NCI-H69 (cell line): ENCODE data around the gene AMMECR1L.
"Not testable (repeated sequence)": the region's sequence is repeated elsewhere in the genome, so short reads cannot be mapped to it uniquely, and the experiment has no call there.

Experiments
- DNase-seq: peaks from one replicate; lab custom pipeline; 2025; lab: John Stamatoyannopoulos, UW

AMMECR1L gene

DNA sequence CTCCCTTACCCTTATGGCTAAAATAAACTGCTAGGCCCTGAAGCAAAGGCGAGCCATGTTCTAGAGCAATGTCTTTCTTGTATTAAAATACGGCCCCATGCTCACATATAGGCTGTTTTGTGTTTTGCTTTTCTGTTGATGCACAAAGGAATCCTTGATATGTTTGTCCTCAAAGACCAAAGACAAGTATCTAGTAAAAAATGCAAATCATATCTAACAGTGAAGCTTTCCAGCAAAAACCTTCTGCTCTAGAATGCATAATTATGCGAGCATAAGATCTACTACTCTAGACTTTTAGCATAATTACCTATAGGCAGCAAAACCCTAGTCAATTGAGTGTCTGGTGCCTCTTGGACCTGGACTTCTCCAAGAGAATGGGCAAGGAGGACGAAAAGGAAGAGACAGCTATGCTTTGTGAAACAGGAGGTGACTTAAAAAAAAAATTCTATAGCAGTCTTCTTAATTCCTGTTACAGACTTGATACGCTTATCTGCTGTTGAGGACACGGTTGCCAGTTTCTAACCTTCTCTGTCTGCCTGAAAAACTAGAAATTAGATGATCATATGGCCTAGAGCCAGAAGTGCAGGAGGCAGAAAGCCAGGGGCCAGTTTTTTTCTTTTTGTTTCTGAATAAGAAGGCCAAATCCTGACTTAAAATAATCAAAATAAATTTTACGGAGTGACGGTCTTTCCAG, 1.5 kb upstream of the AMMECR1L start:
- no peak for DNase-seq

DNA sequence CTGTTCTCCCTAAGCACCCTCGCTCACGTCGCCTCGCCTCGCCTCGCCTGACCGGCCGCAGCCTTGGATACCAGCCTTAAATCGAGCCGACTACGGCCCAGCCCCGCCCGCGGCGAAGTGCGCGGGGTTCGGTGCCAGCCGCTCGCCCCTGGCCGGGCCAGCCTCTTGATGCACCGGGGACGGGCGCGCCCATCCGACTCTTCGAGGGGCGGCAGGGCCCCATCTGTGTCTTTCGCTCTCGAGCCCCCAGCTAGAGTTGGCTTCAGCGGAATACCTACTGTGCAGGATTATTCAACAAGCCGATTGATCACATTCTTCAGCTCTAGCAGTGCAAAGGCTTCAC, 808 bp upstream of the AMMECR1L start:
- not testable (repeated sequence) for DNase-seq

- peak; percentile 24 for DNase-seq
Observed at GRCh38 chr2:127884861-127885740, 655 bp downstream of the AMMECR1L start.

- no peak for DNase-seq
Observed at GRCh38 chr2:127884436-127884835, 1.3 kb downstream of the AMMECR1L start.

DNA sequence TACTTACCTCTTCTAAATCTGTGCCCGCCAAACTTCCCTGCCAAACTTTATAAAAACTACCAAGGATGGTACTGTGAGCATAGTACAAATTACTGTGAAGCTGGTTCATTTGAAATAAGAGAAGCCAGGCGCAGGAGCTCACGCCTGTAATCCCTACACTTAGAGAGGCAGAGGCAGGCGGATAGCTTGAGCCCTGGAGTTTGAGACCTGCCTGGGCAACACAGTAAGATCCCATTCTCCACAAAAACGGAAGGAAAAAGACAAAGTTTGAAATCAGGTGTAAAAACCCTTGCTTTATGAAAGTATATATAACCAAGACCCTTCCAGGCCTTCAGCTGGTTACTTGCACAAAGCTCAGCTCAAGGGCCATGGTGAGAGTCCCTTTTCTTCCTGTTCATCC, 5.9 kb downstream of the AMMECR1L start:
- DNase-seq: no peak

DNA sequence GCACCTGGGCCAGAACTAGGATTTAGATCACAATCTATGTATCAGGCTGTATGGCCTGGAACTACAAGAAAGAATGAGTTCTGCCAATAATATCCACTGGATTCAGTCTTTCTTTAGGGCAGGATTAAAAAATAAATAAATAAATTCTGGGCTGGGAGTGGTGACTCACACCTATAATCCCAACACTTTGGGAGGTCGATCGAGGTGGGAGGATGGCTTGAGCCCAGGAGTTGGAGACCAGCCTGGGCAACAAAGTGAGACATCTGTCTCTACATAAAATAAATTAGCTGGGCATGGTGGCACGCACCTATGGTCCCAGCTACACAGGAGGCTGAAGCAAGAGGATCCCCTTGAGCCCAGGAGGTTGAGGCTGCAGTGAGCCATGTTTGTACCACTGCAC, 8.1 kb downstream of the AMMECR1L start:
- DNase-seq: no peak

DNA sequence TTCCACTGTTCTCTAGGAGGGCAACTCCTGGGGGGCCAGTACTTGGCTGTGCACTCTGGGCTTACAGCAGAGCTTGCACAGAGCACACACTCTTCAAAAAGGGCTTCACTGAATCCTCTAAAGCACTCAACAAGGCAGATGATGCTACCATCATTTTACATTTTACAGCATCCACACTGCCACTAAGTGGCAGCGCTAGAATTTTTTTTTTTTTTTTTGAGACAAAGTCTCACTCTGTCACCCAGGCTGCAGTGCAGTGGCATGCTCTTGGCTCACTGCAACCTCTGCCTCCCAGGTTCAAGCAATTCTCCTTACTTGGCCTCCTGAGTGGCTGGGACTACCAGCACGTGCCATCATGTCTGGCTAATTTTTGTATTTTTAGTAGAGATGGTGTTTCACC, 8.6 kb downstream of the AMMECR1L start:
- no peak for DNase-seq

- no peak for DNase-seq
Observed at GRCh38 chr2:127874378-127875269, 11.1 kb downstream of the AMMECR1L start.

DNA sequence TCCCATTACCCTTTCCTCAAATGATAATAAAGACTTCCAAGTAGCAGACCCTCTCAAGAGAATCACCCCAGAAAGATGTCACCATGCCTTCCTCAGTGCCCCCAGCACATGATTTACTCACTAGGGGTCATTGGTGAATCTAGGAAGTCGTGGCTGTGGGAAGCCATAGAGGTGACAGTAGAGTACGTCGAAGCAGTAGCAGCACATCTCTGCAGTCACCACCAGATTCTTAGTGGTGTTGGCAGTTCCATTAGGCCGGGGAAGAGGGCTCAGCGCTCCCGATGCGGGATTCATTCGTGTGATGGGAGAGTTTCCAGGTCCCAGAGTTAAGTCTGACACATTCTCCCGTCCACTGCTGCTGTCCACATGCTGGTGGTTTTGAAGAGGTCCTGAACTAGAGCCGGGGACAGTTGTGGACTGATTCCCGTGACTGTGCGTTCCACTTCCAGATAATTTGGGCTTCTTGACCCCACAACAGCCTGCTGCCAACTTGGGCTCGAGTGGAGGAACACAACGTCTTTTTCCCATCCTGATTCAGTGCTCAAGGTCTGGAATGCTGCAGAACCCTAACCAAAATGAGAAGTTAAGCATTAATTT, 12.0 kb downstream of the AMMECR1L start:
- DNase-seq: no peak

- no peak for DNase-seq
Observed at GRCh38 chr2:127872354-127872753, 13.4 kb downstream of the AMMECR1L start.

DNA sequence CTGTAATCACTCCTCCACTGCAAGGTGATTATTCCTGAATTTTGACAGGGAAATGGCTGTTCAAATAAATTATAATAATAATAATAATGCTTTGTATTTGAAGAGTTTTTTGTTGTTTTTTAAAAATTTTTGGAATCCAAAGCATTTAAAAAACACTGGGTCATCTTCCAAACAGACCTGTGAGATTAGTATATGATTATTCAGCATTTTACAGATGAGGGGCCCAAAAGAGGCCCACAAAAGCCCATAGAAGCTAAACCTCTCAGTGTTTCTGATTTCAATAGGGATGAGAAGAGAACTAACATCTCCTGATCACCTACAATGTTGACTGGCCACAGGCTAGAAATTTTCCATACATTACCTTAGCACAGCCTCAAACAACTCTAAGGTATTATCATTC, 19.8 kb downstream of the AMMECR1L start:
- DNase-seq: no peak

DNA sequence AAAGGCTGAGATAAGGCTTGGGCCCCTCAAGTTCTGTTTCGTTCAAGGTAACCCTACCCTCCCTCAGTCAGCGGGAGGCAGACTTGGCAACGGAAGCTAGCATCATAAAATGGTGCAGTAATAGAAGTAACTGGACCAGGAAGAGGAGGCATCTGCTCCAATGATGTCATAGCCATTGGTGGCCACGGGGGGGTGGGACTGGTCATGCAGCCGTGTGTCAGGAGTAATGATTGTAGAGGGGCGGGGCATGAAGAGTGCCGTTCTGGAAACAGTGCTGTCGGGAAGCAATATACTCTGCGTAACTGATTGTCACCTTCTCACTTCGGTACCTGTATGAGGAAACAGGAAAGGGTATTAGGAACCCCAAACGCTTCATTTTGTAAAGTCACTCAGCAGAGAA, 20.9 kb downstream of the AMMECR1L start:
- peak; percentile 5 for DNase-seq

GRCh38 chr2:127862228-127862627, 23.5 kb downstream of the AMMECR1L start:
- DNase-seq: no peak

- no peak for DNase-seq
Observed at GRCh38 chr2:127860130-127860529, 25.6 kb downstream of the AMMECR1L start.

DNA sequence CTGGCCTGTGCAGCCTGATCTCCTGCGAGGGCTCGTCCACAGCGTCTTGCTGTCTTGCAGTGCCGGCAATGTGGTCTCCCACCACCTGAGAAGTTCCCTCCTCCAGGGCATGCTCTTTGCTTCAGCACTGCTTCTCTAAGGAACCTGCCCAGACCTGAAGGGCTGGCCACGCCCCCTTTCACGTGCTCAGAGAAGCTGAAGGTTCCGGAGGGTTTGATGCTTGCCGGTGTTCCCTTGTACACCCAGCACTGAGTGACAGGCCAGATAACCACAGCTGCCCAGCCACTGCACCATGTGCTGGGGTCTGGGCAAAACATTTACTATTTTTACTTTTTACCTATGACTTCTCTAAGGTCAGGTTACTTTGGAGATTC, 26.1 kb downstream of the AMMECR1L start:
- DNase-seq: peak; percentile 9

- DNase-seq: peak; percentile 50
Observed at GRCh38 chr2:127857265-127857808, 28.4 kb downstream of the AMMECR1L start.

DNA sequence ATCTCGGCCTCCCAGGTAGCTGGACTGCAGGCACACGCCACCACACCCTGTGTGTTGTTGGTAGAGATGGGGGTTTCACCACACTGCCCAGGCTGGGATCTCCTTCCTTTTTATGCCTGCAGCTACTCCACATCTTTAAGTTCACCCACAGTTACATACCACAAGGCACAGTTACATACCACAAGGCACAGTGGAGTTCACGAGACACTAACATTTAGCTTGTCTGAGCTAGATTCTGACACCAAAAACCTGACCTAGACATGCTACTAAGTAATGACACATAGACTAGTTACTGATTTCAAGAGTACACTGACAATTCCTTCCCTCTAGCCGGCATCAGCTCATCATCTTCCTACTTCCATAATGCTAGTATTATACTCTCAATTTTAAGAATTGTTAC, 32.1 kb downstream of the AMMECR1L start:
- no peak for DNase-seq

DNA sequence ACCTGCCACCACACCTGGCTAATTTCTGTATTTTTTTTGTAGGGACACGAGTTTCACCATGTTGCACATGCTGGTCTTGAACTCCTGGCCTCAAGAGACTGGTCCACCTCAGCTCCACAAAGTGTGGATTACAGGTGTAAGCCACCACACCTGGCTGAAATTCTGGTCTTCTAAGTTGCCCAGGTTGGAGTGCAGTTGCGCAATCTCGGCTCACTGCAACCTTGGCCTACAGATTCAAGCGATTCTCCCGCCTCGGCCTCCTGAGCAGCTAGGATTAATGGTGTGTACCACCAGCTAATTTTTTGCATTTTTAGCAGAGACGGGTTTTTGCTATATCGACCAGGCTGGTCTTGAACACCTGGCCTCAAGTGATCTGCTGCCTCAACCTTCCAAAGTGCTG, 33.4 kb downstream of the AMMECR1L start:
- no peak for DNase-seq

GRCh38 chr2:127847931-127848330, 37.8 kb downstream of the AMMECR1L start:
- no peak for DNase-seq

DNA sequence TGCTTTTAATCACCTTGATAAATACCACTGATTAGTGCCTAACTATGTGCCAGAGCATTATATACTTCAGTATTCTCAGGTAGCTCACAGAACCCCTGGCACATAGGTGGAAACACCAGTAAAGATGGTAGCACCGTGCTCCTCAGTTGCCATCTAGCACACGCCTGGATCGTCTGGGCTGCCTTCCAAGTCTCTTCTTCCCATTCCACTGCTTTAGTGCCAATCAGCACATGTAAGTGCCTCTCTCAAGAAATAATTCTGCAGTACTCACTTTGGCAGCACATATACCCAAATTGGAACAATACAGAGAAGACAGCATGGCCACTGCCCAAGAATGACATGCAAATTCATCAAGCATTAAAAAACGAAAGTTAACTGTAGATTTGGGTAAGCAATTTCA, 40.8 kb downstream of the AMMECR1L start:
- DNase-seq: no peak

DNA sequence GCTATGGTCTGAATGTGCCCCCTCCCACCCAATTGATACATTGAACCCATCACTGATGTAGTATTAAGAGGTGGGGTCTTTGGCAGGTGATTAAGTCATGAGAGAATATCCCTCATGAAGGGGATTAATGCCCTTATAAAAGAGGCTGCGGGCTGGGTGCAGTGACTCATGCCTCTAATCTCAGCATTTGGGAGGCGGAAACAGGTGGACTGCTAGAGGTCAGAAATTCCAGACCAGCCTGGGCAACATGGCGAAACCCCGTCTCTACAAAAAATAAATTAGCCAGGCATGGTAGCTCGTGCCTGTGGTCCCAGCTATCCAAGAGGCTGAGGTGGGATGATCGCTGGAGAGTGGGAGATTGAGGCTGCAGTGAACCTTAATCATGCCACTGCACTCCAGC, 42.1 kb downstream of the AMMECR1L start:
- DNase-seq: no peak
